Activated CD4-positive, CD25-positive, alpha-beta regulatory T cell treated with anti-CD3 and anti-CD28 coated beads, Interleukin-2, amount 50 U/mL, for 16 hours (primary cell): ENCODE results near the gene TRIM71.

Experiments
- DNase-seq: peaks from one replicate; pipeline ENCODE4 v3.0.0-alpha.2; 2020; ENCODE audit warnings: low read depth, low spot score

Gene TRIM71

DNA sequence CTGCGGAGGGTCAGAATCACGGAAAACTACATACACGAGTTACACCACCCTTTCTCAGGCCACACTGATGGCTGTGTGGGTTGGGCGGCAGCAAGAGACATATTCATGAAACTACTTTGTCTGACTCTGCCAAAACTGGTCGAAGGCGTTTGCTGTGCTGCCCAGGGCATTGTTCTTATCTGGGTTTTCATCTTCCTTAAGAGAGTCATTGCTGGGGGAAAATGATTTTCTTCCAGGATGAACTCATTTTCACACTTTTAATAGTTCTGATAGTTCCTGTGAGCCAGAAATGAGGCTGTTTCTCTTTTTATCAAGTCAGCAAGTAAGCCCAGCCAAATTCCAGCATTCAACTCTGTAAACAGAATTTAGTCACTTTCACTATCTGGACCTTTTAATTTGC is 47.6 kb downstream of the TRIM71 start:
- no peak for DNase-seq

GRCh38 chr3:32866533-32866932 is 48.7 kb downstream of the TRIM71 start:
- no peak for DNase-seq

DNA sequence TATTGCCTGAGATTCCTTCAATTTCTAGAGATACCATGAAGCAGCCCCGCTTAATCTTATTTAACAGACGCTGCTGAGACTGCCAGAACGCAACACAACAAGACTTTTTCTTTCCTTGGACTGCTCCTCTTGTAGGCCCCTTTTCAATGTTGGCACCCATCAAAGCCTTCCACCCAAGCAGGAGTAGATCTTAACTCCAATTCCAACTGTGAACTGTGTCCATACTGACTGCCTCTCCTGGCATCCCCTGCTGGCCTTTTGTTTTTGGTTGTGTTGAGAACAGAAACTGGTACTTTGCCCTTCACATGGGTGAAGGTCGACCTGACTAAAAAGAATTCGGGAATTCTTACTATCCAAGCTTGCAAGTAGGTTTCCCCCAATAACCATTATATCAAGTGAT is 50.2 kb downstream of the TRIM71 start:
- no peak for DNase-seq

DNA sequence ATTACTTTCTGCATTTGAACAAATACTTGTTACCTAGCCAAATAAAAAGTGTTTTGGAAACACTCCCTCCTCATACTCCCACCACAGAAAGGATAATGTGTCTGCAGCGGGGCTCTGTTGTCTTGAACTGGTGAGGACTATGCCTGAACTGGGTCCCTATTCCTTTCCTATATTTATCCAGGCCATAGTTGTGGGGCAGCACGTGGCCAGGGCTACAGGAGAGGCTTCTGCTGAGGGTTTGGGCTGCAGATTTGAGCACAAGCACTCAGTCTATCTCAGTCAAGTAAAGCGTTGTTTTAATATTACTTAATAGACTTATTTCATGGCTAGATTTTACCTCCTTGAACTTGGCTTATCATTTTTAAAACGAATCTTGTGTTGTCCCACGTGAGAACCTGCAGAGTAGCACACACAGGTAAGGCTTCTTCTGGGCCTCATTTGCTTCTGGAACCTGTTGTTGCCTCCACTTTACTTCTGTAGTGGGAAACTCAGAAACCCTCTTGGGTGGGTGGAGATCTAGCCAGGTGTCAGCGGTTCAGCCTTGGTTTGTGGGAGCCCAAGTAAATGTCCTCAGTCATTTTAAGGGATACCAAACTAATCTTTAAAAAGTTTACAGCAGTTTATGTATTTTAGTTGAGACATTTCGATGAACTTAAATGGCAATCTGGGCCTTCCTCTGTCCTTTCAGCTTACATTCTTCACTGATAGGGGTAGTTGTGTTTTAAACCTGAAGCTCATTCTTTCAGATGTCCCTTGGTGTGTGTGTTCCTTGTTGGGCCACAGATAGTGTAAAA is 51.1 kb downstream of the TRIM71 start:
- DNase-seq, result no peak

DNA sequence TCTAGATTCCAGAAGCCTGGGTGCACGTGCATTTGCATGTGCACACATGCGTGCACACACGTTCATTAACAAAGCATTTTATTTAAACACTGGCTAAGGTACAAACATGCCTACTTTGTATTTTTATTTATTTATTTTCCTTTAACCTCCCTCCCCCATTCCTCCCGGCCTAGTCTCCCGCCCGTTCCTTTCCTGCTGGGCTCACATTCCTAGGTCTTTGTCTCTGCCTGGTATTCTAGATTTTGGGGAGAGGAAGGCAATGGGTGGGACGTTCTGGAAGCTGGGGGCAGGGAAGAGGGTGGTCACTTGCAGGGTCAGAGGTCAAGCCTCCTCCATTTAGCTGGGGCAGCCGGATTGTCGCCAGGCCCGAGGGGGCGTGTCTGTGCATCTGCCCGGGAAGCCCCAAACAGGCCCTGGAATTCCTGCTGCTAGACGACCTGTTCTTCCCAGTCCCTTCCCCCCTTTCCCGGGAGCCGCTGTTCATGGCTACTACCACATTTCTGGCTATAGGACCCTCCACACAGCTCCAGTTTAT is 51.8 kb downstream of the TRIM71 start:
- DNase-seq, result no peak

DNA sequence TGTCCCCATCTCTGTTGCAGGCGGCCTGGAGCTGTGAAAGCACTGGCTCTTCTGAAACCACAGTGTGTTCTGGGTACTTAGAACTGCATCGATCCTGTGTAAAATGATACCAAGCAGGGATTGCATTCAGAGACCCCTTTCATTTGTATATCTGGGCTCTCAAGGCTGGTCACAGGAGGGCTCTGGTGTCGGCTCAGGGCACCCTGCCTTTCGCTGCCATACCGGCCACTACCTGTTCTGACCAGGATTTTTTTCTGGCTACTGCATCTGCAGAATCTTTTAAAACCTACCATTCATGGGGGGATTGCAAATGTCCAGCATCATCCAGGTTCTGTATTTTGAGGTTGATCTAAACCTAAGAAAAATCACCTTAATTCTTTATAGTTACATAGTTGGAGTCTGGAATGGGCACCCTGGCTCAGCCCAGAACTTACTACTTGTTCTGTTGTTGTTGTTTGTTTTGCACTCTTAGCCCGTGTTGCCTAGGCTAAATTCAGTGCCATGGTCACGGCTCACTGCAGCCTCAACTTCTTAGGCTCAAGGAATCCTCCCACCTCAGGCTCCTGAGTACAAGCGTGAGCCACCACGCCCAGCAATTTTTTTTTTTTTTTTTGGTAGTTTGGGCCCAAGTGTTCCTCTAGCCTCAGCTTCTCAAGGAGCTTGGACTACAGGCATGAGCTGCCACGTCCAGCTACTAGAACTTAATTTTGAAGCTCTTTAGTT is 52.7 kb downstream of the TRIM71 start:
- DNase-seq, result no peak

GRCh38 chr3:32871273-32871672 is 53.5 kb downstream of the TRIM71 start:
- no peak for DNase-seq

GRCh38 chr3:32872487-32873382 is 54.9 kb downstream of the TRIM71 start:
- DNase-seq, result no peak

DNA sequence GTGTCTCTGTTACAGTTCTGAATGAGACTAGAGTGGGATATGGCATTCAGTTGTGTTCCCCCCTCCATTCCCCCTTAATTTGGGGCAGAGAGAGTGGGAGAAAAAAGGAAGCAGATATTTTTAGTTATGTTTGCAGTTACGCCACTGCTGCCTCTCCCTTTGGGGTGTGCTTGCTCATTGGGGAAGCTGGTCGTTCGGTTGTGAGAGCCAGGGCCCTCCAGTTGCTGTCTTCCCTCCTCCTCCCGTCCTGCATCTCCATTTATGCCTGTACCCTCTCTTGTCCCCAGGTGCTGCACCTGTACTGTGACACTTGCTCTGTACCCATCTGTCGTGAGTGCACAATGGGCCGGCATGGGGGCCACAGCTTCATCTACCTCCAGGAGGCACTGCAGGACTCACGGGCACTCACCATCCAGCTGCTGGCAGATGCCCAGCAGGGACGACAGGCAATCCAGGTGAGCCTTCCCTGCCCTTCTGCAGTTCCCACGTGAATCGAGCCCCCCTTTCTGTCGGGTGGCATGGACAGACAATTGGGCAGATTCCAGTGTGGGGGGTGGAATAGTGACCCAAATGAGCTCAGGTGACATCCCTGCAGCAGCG is 55.8 kb downstream of the TRIM71 start:
- DNase-seq, result no peak

- DNase-seq, result no peak
Measured at GRCh38 chr3:32876920-32877319, 59.1 kb downstream of the TRIM71 start.

DNA sequence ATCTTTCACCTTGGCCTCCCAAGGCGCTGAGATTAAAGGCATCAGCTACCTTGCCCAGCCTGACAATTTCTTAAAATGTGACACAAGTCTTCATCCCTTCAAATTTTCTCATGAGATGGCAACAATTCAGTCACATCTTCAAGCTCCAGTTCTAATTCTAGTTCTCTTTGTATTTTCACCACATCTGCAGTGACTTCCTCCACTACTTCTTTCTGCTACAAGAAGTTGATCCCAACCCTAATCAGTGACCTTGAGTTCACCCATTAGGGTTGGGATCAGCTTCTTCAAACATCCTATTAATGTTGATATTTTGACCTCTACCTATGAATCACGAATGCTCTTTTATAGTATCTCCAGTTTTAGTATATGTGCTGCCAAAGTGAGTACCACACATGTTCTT is 59.8 kb downstream of the TRIM71 start:
- no peak for DNase-seq

DNA sequence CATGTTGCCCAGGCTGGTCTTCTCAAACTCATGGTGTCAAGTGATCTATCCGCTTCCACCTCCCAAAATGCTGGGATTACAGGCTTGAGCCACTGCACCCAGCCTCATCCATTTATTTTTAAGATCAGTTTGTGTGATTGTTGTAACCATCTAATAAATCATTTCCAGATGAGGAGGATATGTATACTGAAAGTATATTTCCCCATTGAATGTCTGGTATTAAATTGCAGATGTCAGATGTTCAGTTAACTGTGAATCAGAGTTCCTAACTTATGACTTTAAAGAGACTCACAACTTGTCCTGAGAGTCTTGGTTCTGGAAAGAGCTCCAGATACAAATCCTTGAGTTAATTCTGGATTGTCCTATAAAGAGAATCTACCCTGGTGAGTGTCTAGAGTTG is 62.4 kb downstream of the TRIM71 start:
- no peak for DNase-seq

GRCh38 chr3:32881624-32882023 is 63.8 kb downstream of the TRIM71 start:
- DNase-seq, result no peak

DNA sequence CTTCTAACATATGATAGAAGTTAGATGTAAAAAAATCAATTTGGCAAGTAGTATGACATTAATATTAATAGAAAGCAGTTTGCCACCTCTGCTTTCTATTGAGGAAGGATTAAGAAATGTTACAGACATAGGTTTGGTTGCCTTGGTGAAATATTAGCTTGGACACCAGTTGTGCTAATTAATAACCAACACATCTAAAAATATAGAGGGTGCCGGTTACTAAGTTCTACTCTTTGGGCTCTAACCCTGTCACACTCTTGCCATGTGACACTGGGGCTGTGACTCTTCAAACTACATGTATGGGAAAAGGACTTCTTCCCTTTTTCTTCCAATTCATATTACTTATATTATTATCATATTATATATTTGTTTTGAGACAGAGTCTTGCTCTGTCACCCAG is 64.4 kb downstream of the TRIM71 start:
- DNase-seq, result no peak

GRCh38 chr3:32882603-32883025 is 64.8 kb downstream of the TRIM71 start:
- no peak for DNase-seq

- DNase-seq, result no peak
Measured at GRCh38 chr3:32883817-32884216, 66.0 kb downstream of the TRIM71 start.

- no peak for DNase-seq
Measured at GRCh38 chr3:32884591-32884990, 66.8 kb downstream of the TRIM71 start.

- no peak for DNase-seq
Measured at GRCh38 chr3:32885283-32885901, 67.6 kb downstream of the TRIM71 start.

DNA sequence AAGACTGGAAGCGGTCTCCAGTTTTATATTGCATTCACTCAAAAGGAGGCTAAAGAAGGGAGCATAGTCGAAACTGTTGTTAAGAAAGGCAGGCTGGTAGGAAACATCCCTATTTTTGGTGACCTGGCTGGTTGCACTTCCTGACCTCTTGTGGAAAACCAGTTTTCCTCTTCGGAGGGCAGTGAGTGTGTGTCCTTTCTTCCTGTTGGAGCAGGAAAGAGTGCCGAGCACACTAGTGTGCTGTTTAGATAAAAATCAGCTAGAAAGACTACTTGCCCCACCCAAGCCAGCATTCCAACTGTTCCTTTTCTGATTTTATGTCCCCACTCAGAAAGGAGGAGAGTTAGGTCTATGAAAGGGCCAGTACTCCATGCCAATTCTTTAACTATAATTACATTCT is 68.5 kb downstream of the TRIM71 start:
- DNase-seq, result no peak

DNA sequence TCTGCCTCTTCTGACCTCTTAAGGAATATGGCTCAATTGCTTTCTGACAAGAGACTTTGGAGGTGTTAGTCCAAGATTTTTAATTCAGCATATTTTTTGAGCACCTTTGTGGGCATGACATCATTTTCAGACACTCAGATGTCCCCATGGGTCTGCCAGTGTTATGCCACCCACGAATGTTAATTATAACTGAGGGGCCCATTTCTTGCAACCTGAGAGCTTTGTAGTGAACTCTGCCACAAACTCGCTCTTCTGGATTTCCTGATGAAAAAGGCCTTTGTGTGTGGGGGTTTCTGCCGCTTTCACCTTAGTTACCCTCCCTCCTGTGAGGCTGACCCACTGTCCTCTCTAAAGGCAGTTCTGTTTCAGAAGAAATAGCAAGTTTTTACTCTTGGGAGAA is 69.1 kb downstream of the TRIM71 start:
- no peak for DNase-seq

GRCh38 chr3:32888739-32889138 is 70.9 kb downstream of the TRIM71 start:
- no peak for DNase-seq
